Measurements from ENCODE around the gene ARL6IP5.

- no peak for TF ChIP-seq JUND (IDR thresholded peaks at IDR 0.05)
- TF ChIP-seq SP1 (IDR thresholded peaks at IDR 0.05; ENCODE audit: low read depth) = no peak
- TF ChIP-seq EZH2phosphoT487 (IDR thresholded peaks at IDR 0.05; ENCODE audit: borderline replicate concordance) = no peak
- TF ChIP-seq POLR2A (IDR thresholded peaks at IDR 0.05; ENCODE audit: borderline replicate concordance, extremely low read depth, insufficient read depth, insufficient read length) = no peak
- TF ChIP-seq, protein P1, sequence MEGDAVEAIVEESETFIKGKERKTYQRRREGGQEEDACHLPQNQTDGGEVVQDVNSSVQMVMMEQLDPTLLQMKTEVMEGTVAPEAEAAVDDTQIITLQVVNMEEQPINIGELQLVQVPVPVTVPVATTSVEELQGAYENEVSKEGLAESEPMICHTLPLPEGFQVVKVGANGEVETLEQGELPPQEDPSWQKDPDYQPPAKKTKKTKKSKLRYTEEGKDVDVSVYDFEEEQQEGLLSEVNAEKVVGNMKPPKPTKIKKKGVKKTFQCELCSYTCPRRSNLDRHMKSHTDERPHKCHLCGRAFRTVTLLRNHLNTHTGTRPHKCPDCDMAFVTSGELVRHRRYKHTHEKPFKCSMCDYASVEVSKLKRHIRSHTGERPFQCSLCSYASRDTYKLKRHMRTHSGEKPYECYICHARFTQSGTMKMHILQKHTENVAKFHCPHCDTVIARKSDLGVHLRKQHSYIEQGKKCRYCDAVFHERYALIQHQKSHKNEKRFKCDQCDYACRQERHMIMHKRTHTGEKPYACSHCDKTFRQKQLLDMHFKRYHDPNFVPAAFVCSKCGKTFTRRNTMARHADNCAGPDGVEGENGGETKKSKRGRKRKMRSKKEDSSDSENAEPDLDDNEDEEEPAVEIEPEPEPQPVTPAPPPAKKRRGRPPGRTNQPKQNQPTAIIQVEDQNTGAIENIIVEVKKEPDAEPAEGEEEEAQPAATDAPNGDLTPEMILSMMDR (IDR thresholded peaks at IDR 0.05 in 2 of 3, conservative IDR thresholded peaks at IDR 0.05 in 1 of 3; ENCODE audit: borderline replicate concordance in 1 of 3, insufficient read depth in 1 of 3, low read depth in 2 of 3, low read length in 2 of 3) = no peak
- no peak for TF ChIP-seq CEBPB (IDR thresholded peaks at IDR 0.05; ENCODE audit: low read depth)
- no peak for TF ChIP-seq ZNF274 (IDR thresholded peaks at IDR 0.05; ENCODE audit: low read depth, low read length)
- no peak for TF ChIP-seq ZFX (IDR thresholded peaks at IDR 0.05)
- TF ChIP-seq EZH2 (IDR thresholded peaks at IDR 0.05) = no peak
- TF ChIP-seq, protein P2, sequence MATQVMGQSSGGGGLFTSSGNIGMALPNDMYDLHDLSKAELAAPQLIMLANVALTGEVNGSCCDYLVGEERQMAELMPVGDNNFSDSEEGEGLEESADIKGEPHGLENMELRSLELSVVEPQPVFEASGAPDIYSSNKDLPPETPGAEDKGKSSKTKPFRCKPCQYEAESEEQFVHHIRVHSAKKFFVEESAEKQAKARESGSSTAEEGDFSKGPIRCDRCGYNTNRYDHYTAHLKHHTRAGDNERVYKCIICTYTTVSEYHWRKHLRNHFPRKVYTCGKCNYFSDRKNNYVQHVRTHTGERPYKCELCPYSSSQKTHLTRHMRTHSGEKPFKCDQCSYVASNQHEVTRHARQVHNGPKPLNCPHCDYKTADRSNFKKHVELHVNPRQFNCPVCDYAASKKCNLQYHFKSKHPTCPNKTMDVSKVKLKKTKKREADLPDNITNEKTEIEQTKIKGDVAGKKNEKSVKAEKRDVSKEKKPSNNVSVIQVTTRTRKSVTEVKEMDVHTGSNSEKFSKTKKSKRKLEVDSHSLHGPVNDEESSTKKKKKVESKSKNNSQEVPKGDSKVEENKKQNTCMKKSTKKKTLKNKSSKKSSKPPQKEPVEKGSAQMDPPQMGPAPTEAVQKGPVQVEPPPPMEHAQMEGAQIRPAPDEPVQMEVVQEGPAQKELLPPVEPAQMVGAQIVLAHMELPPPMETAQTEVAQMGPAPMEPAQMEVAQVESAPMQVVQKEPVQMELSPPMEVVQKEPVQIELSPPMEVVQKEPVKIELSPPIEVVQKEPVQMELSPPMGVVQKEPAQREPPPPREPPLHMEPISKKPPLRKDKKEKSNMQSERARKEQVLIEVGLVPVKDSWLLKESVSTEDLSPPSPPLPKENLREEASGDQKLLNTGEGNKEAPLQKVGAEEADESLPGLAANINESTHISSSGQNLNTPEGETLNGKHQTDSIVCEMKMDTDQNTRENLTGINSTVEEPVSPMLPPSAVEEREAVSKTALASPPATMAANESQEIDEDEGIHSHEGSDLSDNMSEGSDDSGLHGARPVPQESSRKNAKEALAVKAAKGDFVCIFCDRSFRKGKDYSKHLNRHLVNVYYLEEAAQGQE (IDR thresholded peaks at IDR 0.05; ENCODE audit: low read depth) = no peak
- no peak for TF ChIP-seq CBX3 (IDR thresholded peaks at IDR 0.05; ENCODE audit: low read depth)
- TF ChIP-seq, protein P3, sequence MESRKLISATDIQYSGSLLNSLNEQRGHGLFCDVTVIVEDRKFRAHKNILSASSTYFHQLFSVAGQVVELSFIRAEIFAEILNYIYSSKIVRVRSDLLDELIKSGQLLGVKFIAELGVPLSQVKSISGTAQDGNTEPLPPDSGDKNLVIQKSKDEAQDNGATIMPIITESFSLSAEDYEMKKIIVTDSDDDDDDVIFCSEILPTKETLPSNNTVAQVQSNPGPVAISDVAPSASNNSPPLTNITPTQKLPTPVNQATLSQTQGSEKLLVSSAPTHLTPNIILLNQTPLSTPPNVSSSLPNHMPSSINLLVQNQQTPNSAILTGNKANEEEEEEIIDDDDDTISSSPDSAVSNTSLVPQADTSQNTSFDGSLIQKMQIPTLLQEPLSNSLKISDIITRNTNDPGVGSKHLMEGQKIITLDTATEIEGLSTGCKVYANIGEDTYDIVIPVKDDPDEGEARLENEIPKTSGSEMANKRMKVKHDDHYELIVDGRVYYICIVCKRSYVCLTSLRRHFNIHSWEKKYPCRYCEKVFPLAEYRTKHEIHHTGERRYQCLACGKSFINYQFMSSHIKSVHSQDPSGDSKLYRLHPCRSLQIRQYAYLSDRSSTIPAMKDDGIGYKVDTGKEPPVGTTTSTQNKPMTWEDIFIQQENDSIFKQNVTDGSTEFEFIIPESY (IDR thresholded peaks at IDR 0.05; ENCODE audit: extremely low read depth, insufficient replicate concordance, low read length) = no peak
- no peak for TF ChIP-seq SRF (IDR thresholded peaks at IDR 0.05; ENCODE audit: low read depth)
- TF ChIP-seq, protein P4, sequence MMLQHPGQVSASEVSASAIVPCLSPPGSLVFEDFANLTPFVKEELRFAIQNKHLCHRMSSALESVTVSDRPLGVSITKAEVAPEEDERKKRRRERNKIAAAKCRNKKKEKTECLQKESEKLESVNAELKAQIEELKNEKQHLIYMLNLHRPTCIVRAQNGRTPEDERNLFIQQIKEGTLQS (IDR thresholded peaks at IDR 0.05) = no peak
Observed at GRCh38 chr3:69048990-69049389, 35.7 kb upstream of the ARL6IP5 start.

Measured in HCT116 (cell line).